Measurements from ENCODE around the gene HMGXB4.
A peak's percentile ranks its signal among the peaks of the same experiment; 100 is the strongest.

Gene HMGXB4

DNA sequence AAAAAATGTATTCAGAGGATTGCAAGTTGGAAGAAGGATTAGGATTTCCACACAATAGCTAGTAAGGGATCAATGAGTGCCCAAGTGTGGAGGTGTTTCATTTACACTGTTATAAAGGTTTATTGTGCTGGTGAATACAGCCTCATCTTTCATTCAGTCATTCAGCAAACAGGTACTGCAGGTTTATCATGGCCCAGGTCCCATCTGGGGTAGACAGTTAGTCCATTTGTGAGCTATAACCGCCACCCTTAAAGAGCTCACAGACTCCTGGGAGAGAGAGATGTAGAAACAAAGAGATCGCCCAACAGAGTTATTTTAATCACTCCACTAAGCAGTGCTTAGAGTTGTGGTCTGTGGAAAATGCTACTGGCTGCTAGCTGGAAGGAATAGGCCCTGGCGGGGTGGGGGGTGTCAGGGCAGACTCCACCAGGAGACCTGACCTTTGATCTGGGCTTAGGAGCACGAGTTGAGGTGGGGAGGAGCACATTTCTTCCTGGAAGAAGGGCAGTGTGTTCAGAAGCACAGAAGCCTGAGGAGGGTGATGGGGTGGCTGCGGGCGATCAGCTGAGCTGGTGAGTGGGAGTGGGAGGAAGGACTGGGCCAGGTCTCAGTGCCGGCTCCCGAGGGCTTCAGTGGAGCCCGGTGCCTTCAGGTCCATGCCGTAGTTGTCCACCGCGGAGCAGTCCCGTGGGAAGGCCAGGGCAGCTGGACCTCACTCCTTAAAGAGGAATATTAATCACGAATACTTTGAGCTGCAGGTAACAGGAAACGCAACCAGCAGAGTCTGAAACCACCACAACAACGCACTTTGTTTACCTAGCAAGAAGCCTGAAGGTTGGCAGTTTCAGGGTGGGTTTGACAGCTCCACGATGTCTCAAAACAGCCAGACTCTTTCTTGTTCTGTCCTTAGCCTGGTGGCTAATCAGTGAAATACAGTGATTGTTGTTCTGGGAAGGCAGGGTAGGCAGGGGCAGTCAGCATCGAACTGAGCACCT lies 53.6 kb downstream of the HMGXB4 start:
- TF ChIP-seq, protein P1, sequence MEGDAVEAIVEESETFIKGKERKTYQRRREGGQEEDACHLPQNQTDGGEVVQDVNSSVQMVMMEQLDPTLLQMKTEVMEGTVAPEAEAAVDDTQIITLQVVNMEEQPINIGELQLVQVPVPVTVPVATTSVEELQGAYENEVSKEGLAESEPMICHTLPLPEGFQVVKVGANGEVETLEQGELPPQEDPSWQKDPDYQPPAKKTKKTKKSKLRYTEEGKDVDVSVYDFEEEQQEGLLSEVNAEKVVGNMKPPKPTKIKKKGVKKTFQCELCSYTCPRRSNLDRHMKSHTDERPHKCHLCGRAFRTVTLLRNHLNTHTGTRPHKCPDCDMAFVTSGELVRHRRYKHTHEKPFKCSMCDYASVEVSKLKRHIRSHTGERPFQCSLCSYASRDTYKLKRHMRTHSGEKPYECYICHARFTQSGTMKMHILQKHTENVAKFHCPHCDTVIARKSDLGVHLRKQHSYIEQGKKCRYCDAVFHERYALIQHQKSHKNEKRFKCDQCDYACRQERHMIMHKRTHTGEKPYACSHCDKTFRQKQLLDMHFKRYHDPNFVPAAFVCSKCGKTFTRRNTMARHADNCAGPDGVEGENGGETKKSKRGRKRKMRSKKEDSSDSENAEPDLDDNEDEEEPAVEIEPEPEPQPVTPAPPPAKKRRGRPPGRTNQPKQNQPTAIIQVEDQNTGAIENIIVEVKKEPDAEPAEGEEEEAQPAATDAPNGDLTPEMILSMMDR (IDR thresholded peaks at IDR 0.05; ENCODE audit: borderline replicate concordance, insufficient read depth, low read depth, low read length), result 0 out of 2 replicates have a peak, but pooled peaks have one; percentile 14
- no peak overlapping the region for H3K4me3 ChIP-seq (ENCODE audit: low read depth, low read length)

- TF ChIP-seq, protein P1 (IDR thresholded peaks at IDR 0.05; ENCODE audit: borderline replicate concordance, insufficient read depth, low read depth, low read length), result 0 out of 2 replicates have a peak, but pooled peaks have one; percentile 10
- H3K4me3 ChIP-seq (ENCODE audit: low read depth, low read length), result no peak overlapping the region
These were observed 54.3 kb downstream of the HMGXB4 start for GRCh38 chr22:35311551-35311999.

DNA sequence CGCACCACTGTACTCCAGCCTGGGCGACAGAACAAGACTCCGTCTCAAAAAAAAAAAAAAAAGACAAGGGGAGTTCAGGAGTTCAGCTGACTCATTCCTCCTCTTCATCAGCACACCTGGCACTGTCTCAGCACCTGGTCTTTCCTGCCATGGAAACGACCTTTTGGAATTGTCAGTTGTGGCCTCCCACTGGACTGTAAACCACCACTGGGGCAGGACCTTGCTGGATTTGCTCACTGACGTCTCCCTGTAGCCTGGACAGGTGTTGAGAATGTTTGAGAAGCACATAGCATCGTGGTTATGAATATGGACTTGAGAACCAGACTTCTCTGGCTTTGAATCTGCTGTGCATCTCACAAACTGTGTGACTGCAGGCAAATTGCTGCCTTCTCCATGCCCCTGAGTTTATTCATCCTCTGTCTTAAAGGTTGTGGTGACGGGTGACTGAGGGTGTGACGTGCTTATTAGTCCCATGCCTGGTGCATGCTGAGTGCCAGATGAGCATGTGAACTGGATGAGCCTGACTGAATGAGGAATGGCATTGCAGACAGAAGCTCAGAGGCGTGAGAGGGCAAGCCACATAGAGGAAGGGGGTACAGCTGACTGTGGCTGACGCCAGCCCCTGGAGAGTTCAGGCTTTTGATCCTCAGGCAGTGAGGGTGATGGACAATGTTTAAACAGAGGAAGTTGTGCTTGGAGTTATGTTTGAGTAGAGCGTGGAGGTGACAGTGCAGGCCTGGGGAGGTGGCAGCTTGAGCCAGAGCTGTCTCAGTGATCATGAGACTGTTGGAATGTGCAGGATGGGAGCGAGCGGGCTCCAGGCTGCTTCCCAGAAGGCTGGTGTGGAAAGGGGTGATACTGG lies 55.1 kb downstream of the HMGXB4 start:
- TF ChIP-seq, protein P1 (IDR thresholded peaks at IDR 0.05; ENCODE audit: borderline replicate concordance, insufficient read depth, low read depth, low read length), result no peak
- H3K4me3 ChIP-seq (ENCODE audit: low read depth, low read length), result no peak overlapping the region

GRCh38 chr22:35313311-35314121 lies 56.2 kb downstream of the HMGXB4 start:
- TF ChIP-seq, protein P1 (IDR thresholded peaks at IDR 0.05; ENCODE audit: borderline replicate concordance, insufficient read depth, low read depth, low read length), result no peak
- no peak overlapping the region for H3K4me3 ChIP-seq (ENCODE audit: low read depth, low read length)

- H3K4me3 ChIP-seq (ENCODE audit: low read depth, low read length), result no peak overlapping the region
- TF ChIP-seq, protein P1 (IDR thresholded peaks at IDR 0.05; ENCODE audit: borderline replicate concordance, insufficient read depth, low read depth, low read length), result no peak
These were observed 57.1 kb downstream of the HMGXB4 start for GRCh38 chr22:35314161-35314942.

Measured in GM12875 (cell line).